Bone marrow (tissue), 2 donors: Measurements from ENCODE around the gene TOM1L1.
"Not testable (repeated sequence)": the region's sequence is repeated elsewhere in the genome, so short reads cannot be mapped to it uniquely, and the experiment has no call there.

Experiments used
- DNase-seq, 2 donors: peaks; one replicate each; lab custom pipeline; 2025; lab: John Stamatoyannopoulos, UW

The TOM1L1 gene, protein sequence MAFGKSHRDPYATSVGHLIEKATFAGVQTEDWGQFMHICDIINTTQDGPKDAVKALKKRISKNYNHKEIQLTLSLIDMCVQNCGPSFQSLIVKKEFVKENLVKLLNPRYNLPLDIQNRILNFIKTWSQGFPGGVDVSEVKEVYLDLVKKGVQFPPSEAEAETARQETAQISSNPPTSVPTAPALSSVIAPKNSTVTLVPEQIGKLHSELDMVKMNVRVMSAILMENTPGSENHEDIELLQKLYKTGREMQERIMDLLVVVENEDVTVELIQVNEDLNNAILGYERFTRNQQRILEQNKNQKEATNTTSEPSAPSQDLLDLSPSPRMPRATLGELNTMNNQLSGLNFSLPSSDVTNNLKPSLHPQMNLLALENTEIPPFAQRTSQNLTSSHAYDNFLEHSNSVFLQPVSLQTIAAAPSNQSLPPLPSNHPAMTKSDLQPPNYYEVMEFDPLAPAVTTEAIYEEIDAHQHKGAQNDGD

DNA sequence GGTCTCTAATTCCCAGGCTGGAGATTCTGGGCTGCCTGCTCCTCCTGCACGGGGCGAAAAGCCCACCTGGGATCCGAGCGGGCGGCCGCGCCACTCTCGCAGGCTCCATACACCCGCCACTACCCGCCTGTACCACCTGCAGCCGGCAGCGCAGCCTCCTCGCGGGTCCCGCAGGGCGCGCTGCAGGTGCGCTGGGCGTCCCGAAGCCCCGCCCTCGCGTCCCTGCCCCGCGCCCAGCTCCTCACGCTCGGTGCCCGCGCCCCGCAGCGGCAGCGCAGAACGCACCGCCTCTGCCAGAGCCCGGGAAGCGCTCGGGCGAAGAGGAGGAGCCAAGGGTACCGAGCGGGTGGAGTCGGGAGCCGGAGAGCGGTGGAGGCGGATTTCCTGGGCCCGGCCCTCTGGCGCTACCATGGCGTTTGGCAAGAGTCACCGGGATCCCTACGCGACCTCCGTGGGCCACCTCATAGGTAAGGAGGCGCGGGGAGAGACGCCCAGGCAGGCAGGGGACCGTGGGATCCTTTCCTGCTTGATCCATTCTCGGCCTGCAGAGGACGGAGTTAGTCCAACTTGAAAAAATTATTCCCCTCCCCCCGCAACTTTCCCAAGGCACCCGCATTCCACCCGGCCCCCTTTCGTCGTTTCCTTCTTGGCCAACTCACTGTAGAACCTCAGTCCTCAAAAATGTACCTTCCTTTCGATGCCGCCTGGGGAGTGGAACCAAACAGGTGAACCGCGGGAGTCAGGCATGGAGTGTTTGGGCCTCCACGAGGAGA, at the start of gene TOM1L1:
TOM1L1 (plus strand) TSS at position 396 of the 773 bp plus-strand sequence; CDS start at position 410, 14 bp downstream.
- DNase-seq, result no peak

DNA sequence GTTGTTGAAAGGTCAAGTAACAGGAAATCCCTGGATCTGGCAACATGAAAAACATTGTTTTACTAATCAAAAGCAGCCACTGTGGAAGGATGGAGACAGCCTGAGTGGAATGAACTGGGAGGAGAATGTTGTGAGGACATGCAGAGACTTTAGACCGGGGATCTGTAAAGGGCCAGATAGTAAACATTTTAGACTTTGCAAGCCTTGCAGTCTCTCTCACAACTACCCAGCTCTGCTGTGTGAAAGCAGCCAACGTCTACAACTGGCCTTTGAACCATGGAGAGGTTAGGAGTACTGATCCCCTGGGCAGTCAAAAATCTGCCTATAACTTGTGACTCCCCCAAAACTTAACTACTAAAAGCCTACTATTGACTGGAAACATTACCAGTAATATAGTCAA, 41.5 kb upstream of the TOM1L1 start:
- DNase-seq, result no peak

DNA sequence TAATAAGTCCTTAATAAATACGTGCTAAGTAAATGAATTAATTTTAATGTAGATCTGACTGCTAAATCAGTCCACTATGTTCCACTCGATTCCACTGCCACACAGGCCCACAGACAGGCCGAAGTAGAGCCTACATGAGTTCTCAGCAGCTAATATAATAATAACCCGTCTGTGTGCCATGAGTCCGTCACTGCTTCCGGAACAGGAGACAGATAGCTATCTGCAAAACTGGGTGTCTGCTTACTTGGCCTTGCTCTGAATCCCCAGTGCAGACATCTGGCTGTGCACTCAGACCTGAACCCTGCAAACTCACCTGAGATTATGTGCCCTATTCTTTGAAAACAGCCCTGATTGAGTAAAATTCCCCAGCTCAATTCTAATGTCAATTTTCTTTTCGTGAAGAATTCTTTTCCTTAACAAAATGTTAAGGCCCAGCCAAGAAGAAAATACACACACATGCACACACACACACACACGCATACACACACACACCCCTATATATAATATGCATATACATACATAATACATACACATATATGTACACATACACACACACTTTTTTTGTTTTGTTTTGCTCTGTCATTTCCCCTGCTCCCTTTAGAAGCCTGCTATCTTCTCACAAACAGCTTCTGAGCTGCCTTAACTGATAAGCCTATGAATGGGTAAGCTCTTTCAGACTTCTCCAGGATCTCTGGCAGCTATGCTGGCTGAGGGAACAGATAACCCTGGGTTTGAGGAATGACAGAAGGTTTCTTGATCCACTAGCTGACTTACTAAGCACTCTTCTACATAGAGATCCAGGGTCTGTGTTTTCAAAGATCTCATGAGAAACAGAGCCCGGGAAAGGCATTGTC, 39.8 kb upstream of the TOM1L1 start:
- DNase-seq, result no peak

DNA sequence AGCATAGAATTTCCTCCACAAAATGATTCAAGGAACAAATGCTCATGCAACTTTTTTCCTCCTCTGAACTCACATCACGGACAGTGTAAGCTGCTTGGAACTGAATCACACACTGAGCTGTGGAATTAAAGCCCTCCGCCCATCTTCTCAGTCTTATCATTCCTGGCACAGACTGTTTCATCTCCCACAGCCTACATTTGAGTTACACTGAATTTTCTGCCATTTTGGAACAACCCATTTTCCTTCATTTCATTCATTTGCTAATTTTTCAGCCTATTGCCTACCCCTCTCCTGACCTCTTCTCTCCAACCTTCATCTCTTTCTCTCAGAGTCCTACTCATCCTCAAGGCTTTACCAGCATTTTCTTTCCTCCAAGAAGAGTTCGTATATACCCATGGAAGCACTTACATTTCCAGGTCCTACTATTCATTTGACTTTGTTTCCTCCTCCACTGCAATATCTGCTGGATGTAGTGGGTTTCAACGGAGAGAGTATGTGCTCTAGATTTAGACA, 39.1 kb upstream of the TOM1L1 start:
- DNase-seq, result no peak

DNA sequence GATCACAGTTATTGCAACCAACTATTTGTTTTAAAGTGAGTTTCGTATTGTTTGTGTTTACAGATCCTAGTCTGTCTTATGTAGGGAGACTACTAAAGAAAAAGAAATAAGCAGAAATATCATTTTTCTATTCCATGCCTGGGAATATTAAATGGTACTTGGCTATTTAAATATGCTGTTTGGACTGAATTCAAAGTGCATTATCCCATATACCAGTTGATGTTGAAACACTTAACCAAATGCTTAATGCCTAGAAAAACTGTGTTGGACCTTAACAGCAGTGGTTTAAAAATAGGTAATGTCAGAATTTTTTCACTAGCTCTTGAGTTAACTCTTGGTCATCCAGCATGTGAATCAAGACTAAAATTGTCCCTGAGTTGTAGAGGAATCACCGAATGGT, 37.5 kb upstream of the TOM1L1 start:
- no peak for DNase-seq

DNA sequence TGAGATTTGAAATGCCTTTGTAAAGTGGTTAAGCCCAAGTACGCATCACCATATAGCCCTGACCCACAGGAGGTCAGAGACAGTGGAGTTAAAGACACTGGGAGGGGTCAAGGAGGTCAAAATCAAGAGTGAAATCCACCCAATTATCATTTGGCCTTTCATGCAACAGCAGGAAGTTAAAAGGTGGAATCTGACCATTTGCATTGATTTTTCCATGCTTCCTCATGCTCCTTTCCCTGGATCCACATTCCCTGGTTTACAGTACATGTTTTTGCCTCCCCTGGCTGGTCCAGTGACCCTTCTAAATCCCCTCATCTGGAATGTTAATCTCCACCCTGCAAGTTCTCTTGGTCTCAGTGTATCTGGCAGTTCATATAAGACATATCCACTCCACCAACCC, 36.6 kb upstream of the TOM1L1 start:
- DNase-seq, result no peak

DNA sequence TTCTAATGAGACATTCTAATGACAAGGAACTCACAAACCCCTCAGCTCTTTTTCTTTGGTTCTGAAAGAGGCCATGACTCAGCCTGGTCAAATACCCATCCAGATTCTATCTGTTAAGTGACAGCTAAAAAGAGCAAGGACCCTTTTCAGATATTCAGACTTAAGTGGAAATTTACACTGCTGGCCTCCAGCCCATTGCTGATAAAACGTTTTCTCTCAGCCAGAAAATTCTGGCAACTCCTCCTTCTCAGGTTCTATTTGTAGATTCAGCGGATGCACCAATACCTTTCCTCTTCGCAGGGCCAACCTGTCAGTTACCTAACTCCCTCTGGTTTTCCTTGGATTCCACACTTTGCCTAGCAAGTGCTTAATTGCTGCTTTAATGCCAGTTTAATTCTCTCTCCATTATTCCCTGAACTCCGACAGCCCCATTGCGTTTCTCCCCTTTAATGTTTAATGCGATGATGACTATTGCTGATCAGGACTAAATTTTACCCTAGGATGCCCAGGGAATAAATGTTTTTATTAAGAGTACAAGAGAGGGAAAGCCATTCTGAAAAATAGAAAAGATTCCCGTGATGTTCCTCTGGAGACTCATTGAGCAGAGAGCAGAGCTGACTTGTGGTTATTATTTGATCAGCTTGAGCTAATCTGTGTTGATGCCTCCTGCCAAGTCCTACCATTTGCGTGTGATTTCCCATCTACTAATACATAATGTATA, 35.9 kb upstream of the TOM1L1 start:
- no peak for DNase-seq

DNA sequence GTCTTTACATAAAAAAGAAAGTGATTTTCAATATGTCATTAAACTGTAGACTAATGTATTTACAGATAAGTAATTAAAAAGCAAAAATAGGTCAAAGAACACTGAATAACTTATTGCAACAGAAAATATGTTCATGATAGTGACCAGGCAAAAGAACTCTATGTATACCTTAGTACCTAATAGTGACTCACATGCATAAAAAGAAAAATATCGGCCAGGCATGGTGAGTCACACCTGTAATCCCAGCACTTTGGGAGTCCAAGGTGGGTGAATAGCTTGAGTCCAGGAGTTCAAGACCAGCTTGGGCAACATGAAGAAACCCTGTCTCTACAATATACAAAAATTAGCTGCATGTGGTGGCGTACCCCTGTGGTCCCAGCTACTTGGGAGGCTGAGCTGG, 33.0 kb upstream of the TOM1L1 start:
- DNase-seq, result no peak

DNA sequence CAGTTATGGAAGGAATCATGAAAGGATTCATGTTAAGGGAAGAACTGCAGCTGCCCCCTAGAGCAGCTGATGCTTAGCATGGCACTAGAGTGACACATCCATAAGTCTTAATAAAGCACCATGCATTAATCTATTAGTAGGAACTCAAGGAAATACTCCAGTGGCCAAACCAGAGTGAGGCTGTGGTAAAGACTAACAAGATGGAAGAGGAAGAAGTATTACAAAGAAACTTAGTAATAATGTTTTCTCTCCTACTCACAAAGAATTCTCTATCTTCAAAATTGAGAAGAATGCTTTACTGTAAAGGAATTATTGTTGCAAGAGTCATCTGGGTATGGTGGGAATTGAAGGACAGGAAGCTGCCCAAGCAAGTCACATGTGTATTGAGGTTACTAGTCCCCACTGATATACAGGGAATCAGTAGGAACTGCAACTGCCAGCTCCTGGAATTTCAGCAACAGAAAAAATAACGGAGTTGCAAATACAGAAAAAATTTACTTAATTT, 29.9 kb upstream of the TOM1L1 start:
- DNase-seq, result no peak

DNA sequence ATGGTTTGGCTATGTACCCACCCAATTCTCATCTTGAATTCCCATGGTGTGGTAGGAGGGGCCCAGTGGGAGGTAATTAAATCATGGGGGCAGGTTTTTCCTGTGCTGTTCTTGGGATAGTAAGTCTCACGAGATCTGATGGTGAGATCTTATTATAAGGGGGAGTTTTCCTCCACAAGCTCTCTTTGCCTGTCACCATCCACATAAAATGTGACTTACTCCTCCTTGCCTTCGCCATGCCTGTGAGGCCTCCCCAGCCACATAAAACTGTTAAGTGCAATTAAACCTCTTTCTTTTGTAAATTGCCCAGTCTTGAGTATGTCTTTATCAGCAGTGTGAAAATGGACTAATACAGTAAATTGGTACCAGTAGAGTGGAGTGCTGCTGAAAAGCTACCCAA, 24.7 kb upstream of the TOM1L1 start:
- DNase-seq, result not testable (repeated sequence)

DNA sequence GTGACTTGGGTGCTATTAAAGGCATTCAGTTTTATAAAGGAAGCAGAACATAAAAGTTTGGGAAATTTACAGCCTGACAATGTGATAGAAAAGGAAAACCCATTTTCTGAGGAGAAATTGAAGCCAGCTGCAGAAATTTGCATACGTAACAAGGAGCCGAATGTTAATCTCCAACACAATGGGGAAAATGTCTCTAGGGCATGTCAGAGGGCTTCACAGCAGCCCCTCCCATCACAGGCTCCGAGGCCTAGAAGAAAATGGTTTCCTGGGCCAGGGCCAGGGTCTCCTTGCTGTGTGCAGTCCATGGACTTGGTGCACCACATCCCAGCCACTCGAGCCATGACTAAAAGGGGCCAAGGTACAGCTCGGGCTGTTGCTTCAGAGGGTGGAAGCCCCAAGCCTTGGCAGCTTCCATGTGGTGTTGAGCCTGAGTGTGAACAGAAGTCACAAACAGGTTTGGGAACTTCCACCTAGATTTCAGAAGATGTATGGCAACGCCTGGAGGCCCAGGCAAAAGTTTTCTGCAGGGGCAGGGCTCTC, 23.9 kb upstream of the TOM1L1 start:
- DNase-seq, result no peak

DNA sequence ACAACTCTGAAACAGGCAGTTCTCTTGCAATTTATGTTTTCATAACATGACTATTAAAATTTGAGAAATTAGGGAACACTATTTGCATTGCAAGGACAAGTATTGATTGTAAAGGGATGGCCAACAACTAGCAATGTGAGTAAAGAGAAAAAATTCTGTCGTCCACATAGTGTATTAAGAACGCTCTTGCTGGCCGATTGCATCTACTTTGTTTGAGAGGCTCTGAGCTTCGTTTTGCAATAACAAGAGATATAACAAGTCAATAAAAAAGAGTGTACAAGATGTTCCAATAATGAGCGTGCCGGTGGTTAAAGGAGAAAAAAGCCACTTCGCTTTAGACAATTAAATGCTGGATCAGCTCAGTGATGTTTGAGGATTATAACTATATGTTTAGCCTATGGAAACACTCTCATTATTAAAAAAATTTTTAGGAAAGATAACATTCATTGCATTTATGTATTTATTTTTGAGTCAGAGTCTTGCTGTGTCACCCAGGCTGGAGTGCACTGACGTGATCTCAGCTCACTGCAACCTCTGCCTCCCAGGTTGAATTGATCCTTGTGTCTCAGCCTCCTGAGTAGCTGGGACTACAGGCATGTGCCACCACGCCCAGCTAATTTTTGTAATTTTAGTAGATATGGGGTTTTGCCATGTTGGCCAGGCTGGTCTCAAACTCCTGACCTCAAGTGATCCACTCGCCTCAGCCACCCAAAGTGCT, 19.2 kb upstream of the TOM1L1 start:
- DNase-seq, result no peak

DNA sequence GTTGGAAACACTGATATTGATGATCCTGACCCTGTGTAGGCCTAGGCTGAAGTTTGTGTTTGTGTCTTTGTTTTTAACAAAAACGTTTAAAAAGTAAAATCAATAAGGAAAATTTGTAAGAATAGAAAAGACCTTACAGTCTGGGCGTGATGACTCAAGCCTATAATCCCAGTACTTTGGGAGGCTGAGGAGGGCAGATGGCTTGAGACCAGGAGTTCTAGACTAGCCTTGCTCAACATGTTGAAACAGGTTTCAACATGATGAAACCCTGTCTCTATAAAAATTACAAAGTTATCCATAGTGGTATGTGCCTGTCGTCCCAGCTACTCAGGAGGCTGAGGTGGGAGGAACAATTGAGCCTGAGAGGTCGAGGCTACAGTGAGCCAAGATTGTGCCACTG, 18.3 kb upstream of the TOM1L1 start:
- DNase-seq, result no peak

DNA sequence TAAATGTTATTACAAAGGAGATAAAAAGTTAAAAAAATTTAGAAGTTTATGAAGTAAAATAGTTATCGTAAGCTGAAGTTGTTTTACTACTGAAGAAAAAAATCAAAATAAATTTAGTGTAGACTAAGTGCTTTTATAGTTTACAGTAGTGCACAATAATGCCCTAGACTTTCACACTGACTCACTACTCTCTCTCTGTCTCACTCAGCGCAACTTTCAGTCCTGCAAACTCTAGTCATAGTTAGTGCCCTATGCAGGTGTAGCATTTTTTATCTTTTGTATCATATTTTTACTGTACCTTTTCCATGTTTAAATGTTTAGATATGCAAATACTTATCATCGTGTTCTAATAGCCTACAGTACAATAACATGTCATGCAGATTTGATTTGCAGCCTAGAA, 17.7 kb upstream of the TOM1L1 start:
- DNase-seq, result no peak

DNA sequence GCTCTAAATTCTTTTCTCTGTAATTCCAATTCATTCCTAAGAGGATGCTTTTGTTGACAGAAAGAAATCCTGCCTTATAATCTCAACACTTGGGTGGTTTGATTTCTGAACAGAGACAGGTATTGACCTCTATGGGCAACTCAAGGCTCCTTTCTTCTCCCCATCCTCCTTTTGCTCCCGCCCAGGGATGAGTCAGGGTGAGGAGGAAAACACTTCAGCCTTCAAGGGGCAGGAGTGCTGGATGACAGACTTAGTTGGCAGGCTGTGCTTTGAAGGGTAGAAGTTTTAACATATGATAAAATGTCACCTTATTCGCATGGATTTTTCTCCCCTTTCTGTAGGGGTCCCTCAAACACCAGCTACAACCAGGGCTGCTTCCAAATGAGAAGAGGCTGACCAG, 16.7 kb upstream of the TOM1L1 start:
- no peak for DNase-seq

DNA sequence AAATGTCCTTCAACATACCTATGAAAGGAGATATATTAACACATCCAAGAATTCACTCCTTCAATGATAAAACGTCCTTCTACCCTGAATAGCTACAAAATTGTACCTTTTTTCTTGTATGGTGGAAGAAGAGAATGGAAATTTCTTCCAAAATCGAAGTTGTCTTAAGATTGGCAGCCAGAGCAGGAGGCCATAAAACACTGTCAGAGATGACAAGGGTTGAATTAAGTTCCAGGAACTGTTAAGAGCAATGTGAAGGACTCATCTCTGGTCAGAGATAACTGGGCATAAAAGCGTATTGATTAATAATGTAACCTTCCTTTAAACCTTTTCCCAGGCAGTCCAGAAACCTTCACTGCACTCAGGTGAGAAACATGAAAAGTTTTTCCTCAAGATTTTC, 12.9 kb upstream of the TOM1L1 start:
- DNase-seq, result no peak

DNA sequence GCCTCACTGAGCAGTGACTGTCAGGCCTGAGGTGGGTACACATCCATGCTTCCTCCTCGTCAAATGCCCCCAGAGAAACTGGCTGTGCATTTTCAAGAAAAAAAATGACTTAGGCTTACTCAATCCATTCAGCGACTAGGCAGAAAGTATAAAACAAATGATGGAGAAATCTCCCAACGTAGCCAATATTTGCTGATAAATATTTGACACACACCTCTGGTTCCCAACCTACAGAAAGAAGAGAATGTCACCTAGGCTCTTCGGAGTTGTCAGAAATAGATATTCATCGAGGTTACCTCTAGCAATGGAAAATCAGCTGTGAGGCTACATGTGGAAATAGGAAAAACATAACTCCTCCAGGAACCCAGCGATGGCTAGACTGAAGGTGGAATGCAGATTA, 12.4 kb upstream of the TOM1L1 start:
- no peak for DNase-seq

DNA sequence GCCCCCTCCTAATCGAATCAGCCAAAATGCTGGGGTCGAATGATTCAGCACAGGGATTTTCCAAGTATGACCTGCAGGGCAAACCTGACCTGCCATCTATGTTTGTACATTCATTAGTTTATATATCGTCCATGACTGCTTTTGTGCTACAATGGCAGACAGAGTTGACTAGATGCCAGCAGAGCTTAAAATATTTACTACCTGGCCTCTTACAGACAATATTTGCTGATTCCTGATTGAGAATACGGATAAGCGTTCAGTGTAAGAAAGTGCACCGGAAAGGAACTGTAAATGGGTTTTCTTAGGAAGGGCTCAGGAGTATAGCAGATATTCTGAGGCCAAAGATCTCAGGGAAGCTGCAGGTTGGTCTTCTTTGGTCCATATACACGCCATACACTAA, 11.7 kb upstream of the TOM1L1 start:
- no peak for DNase-seq

DNA sequence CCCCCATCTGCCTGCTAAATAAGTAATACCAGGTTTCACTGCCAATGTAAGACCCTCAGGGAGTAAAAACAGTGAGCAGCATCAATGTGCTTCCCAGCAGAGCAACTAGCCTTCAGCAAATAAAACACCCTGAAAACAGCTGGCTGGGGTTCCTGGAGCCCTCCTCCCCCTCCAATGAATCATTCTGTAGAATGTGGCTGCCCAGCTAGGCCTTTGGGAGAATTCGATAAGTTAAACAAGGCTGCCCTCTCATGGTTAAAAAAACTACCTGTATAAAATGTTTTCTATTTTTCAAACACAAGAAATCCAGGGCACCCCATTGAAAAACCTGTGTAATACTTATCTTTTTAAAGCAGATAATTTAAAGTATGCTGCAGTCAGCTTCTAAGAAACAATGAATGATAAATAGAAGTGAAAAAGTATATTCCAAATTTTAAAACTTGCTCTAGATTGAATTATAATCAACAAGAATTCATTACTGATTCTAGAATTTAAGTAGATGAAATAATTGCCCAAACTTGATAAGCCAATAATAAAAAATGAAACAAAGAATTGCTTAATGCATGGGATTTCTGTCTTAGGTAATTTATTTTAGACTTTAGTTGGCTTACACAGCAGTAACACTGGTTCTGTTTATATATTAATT, 9.4 kb upstream of the TOM1L1 start:
- no peak for DNase-seq

DNA sequence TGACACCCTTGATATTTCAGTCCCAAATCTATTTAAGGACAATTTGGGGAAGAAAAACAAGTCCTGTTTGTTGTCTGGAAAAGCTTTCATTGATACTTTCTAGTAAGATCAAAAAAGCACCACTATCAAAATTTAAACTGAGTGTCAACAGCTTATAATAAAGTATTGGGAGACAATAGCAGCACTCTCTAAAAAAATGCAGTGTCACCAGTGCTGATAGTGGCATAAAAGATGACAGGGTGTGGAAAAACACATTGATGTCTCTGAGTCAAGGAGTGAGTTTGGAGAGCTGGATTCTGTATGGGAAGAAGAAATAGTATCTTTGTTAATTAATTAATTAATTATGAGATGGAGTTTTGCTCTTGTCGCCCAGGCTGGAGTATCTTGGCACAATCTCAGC, 8.3 kb upstream of the TOM1L1 start:
- no peak for DNase-seq
